Stimulated activated CD8-positive, alpha-beta memory T cell treated with anti-CD3 and anti-CD28 coated beads, Interleukin-4, amount 100 ng/mL, for 1 hour (primary cell): Measurements from ENCODE around the gene CREBBP.
"Not testable (repeated sequence)": the region's sequence is repeated elsewhere in the genome, so short reads cannot be mapped to it uniquely, and the experiment has no call there.

Source experiments
- DNase-seq, 2 donors: peaks; one replicate each; pipeline ENCODE4 v3.0.0-alpha.2; 2020; ENCODE audit warnings: low read depth in 2 of 2, low spot score in 1 of 2

CREBBP gene

DNA sequence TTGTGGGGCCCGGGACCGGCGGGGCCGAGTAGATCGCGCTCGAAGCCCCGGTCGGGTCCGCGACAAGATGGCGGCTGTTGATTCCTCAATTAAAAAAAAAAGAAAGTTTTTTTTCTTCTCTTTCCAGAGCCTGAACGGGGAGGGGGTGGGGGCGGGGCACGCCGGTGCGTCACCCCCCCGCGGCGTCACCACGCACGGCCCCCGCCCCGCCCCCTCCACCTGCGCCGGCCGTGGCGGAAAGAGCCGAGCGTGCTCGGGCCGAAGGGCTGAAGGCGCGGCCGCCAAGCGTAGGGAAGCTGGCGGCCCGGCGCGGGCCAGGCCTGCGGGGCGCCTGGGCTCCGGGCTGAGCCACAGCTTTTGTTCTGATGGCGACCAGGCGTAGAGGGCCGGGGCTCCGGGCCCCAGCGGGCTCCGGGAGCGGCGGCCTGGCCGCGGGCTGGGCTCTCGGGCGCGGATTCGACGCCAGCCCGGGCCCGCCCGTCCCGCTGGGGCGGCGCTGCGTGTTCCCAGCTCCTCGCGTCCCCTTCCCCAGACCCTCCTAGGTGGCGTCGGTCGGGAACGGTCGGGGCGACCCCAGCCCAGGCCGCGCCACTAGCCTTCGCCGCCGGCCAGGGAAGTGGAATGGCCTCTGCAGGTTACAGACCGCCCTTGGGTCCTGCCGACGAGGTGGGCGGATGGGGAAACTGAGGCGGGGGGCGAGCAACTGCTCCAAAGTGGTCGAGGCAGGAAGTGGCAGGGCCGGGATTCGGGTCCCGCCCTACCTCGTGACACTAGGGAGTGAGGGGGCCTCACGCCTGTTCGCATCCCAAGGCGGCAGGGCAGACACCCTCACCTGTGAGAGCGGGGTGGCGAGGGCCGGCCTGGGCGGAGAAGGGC lies at the start of gene CREBBP:
CREBBP (minus strand) TSS at position 91 of the 876 bp plus-strand sequence. CDS start 797 bp downstream, outside the sequence.
- peak; percentile 64 to 70 for DNase-seq

DNA sequence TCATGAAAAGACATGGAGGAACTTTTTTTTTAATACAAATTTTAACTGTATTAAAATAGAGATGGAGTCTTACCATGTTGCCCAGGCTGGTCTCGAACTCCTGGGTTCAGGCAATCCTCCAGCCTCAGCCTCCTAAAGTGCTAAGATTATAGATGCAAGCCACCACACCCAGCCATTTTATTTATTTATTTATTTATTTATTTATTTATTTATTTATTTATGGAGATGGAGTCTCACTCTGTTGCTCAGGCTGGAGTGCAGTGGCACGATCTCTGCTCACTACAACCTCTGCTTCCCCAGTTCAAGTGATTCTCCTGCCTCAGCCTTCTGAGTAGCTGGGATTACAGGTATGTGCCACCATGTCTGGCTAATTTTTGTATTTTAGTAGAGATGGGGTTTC lies 46.6 kb upstream of the CREBBP start:
- not testable (repeated sequence) for DNase-seq

DNA sequence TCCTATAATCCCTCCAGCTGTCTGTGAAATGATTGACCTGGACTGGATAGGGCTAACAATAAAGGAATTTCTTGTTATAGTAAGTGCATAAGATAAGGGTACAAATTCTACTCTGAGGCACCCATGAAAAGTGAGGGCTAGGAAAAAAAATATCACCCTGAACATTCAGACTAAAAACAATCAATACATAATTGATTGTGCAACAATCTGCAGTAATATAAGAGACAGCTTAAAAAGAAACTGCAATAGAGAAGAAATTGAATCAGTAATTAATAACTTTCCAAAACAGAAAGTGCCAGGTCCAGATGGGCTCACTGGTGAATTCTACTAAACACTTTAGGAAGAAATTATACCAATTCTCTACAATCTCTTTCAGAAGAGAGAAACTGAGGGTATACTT lies 44.2 kb upstream of the CREBBP start:
- no peak for DNase-seq

DNA sequence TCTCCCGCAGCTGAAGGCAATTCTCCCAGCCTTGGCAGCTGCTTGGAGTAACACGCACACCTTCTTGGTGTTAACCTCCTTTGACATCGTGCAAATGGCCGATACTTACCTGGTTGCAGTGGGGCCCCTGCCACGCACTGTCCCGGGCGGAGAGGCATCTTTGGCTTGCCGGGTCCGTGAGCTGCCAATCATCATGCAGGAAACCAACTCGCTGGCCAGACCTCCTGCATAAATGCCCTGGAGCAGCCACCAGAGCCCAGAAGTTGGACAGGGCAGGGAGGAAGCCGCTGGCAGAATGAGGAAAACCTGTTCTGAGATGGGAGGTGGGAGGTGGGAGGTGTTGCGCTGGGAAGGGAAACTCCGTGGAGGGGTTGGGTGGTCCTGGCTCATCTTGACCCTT lies 41.7 kb upstream of the CREBBP start:
- no peak for DNase-seq

DNA sequence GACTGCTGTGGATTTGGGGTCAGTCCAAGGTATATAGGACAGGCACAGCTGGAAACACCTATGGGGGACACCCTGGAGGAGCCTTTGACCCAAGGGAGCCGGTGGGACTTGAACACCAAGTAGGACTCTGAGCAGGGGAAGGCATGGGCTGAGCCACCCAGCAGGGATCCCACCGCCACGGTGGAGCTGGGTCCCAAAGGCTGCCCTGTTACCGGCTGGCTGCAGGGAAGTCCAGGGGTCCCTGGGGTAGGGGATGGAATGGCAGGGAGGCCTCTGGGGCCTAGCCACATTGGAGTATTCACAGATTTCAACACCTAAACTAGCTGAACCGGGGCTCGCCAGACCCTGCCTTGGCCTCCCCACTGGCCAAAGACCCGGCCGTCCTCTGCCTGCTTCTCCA lies 39.7 kb upstream of the CREBBP start:
- no peak for DNase-seq

DNA sequence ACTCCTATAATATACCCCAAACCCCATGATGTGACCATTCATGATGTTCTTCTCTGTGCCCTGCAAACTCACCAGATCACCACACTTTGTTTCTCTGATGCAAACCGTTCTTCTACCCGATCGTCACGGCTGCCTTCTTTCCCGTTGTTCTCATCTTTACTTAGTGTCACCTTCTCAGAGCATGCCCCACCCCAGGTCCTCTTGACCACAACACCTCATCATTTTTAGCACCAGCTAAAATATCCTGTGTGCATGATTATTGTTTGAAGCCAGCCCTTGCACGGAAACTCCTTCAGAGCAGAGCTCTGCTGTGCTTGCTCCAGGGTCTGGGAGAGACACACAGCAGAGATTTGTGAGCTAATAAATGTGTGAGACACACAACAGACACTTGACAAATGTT lies 38.9 kb upstream of the CREBBP start:
- DNase-seq = no peak

DNA sequence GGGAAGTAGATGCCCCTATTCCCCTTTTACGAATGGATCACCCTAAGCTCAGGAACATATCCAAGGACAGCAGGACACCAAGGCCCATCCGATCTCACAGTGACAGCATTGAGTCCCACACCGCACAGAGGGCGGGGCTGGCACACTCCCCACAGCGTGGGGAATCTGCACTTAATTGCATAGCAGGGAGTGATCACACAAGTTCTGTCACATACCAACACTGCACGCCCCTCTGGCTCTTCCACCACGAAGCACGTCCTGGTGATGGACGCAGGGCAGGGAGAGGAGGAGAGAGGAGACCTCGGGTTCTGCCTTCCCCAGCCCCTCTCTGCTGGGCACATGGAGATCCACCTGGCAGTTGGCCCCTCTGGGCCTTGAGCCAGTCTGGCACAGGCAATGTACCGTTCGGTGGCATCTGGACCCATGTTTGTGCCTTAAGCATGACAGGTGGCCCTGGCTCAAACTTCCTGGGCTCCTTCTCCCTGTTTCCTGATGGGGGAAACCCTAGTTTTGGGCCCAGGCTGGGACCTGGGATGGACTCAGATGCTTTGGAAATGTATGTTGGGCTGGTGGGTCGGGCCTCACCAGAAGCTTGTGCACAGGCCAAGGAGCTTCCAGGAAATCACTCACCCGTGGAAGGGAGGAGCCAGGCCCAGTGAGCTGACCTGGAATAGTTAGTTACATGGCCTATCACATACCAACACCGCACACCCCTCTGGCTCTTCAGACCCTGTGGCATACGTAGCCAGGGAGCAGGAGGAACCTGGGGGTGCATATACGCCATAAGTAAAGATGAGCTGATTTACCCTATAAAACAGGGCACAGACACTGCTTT lies 35.1 kb upstream of the CREBBP start:
- DNase-seq = no peak

DNA sequence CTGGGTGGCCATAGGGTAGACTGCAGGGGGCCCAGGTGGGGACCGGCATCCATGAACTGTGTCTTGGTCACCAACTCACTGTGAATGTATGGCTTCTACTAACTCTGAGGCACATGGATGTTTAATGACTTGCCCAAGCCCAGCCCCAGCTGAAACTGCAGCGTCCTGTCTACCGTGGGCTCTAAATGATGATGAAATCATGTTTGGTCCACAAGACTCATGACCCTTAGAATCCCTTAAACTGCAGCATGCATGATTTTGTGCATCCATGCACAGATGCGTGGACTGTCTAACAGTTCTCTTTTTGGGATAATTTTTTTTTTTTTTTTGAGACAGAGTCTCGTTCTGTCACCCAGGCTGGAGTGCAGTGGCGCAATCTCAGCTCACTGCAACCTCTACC lies 32.4 kb upstream of the CREBBP start:
- no peak for DNase-seq

DNA sequence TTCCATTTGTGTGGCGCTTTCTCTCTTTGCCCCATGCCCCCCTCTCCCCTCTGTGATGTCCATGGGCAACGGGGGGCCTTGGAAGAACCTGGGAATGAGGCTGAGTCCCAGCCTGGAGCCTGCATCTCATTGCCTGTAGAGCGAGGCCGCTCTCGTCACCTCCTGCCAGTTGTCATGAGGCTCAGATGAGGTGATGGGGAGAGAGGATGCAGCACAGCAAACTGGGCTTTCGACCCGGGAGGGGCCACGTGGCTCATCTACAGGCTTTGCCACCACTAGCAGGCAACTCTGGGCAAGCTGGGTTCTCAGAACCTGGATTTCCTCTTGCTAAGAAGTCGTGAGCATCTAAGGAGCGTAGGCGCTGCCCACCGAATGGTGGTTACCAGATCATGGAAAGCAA lies 31.9 kb upstream of the CREBBP start:
- DNase-seq = no peak

DNA sequence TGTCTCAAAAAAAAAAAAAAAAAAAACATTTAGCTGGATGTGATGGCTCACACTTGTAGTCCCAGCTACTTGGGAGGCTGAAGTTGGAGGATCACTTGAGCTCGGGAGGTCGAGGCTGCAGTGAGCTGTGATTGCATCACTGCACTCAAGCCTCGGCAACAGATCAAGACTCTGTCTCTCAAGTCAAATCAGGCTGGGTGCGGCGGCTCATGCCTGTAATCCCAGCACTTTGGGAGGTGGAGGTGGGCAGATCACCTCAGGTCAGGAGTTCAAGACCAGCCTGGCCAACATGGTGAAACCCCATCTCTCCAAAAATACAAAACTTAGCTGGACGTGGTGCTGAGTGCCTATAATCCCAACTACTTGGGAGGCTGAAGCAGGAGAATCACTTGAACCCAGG lies 31.2 kb upstream of the CREBBP start:
- DNase-seq = not testable (repeated sequence)

DNA sequence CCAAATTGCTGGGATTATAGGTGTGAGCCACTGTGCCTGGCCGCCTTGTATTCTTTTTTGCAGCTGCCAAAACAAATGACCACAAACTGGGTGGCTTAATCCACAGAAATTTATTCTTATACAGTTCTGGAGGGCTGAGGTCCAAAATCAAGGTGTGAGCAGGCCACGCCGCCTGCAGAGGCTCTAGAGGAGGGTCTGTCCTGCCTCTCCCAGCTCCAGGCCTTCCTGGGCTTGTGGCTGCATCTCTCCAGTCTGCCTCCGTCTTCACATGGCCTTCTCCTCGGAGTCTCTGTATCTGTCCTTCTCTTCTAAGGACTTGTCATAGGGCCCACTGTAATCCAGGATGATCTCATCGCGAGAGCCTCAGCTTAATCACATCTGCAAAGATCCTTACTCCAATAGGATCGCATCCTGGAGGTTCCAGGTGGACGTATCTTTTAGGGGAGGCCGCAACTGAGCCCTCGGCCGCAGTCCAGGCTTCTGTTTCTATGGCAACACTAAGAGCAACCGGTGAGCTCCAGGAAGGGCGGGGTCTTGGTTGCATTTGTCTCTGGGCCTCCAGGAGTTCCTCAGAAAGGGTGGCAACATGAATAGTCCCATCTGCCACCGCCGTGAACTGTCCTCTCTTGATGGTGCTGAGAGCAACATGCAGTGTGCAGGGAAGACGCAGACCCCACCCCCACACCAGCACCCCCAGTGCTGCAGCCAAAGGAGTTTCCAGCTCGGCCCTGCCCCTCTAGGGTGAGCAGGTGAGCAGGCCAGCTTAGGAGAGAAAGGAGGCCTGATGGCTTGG lies 29.5 kb upstream of the CREBBP start:
- DNase-seq = no peak

DNA sequence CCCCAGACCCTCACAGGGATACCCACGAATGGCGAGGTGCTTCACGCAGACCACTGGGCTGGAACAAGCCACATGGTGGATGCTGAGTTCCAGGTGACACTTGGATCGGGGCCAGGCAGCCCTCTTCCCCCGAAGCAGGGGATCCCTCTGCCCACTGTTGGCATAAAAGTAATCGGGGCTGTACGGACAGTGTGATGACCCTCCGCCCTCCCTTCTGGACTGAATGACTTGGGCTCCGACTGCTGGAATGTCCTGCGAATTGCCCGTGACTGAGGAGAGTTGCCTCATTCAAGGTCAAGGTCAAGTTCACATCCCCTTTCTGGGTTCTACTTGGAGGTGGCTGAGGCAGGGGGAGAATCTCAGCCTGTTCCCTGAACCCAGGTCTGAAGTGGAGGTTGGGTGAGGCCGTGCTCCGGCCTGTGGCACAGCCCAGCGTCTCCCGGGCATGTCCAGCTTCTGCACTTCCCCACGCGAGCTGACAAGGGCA lies 28.5 kb upstream of the CREBBP start:
- no peak for DNase-seq

DNA sequence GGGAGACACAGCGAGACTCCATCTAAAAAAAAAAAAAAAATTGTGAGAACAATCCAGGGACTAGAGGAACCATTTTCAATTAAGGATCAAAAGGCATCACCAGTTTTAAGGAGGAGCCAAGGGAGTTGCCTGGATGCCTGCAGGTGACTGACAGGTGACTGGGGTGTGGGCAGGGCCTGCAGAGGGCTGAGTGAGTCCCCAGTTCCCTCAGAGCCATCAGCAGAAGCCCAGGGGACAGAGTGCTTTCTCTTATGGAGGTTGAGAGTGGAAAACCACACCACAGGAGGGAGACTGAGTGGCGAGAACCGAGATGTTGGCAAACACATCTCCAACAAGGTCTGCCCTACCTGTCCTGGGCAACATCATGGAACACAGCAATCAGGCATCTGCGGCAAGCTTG lies 27.1 kb upstream of the CREBBP start:
- no peak for DNase-seq

DNA sequence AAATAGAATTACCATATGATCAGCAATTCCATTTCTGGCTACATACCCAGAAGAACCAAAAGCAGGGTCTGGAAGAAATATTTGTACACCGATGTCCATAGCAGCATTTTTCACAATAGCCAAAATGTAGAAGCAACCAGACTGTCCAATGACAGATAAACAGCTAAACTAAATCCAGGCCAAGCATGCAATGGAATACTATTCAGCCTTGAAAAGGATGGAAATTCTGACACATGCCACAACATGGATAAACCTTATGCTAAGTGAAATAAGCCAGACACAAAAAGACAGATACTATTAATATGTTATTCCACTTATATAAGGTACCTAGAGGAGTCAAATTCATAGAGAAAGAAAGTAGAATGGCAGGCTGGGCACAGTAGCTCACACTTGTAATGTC lies 25.9 kb upstream of the CREBBP start:
- no peak for DNase-seq

DNA sequence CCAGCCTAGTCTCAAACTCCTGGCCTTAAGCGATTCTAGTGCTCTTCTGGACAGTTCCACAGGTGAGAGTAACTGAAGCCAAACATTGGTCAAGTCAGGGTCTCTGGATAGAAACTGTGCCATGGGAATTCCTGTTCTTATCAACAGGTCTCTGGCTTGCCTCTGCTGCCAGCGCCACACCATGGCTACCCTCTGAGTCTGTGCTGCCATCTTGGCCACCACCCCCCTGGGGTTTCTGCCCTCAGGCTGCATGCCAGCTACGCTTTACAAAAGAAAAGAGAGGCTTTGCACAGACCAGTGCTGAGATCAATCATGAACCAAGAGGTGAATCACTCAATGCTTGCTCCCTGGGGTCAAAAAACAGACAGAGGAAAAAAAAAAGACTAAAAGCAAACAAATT lies 24.4 kb upstream of the CREBBP start:
- no peak for DNase-seq

DNA sequence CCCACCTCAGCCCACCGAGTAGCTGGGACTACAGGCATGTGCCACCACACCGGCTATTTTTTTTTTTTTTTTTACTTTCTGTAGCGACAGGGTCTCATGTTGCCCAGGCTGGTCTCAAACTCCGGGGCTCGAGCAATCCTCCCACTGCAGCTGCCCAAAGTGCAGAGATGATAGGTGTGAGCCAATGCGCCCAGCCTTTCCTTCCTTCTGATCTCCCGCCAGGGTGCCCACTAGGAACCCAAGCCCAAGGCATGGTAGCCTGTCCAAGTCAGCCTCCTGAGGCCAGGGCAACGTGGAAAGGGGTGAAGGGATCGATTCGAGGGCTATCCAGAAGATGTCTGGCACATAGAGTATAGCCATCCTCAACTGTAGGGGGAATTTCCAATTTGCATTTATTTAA lies 9.6 kb upstream of the CREBBP start:
- no peak for DNase-seq

DNA sequence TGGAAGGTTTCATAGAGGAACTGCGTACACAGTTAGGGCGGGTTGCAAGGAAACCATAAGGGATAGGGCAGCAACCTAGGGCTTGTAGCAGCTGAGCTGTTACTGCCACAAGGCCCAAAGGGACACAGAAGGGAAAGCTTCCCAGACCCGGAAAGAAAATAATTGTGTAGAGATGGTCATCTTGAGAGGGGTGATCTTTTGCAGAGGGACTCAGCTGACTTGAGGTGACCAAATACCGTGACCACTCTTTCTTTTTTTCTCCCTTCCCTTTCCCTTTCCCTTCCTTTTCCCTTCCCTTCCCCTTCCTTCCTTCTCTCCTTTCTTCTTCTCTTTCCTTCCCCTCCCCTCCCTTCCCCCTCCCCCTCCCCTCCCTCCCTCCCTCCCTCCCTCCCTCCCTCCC lies 8.5 kb upstream of the CREBBP start:
- DNase-seq = no peak

DNA sequence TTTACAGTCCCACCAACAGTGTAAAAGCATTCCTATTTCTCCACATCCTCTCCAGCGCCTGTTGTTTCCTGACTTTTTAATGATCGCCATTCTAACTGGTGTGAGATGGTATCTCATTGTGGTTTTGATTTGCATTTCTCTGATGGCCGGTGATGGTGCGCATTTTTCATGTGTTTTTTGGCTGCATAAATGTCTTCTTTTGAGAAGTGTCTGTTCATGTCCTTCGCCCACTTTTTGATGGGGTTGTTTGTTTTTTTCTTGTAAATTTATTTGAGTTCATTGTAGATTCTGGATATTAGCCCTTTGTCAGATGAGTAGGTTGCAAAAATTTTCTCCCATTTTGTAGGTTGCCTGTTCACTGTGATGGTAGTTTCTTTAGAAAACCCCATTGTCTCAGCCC lies 5.5 kb upstream of the CREBBP start:
- DNase-seq = not testable (repeated sequence)

DNA sequence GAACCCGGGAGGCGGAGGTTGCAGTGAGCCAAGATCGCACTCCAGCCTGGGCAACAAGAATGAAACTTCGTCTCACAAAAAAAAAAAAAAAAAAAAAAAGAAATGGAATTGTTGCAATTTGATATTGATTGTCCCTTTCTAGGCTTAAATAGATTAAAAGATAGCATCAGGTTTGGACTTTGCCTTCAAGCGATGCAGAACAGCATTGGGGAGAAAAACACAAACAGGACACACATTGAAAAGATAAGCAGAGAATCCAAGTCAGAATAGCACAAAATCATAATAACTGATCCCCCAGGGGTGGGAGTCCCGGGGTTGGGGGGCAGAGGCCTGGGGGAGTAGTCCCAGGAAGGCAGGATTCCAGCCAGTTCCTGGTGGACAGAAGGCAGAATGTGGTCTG lies 3.9 kb upstream of the CREBBP start:
- no peak for DNase-seq

DNA sequence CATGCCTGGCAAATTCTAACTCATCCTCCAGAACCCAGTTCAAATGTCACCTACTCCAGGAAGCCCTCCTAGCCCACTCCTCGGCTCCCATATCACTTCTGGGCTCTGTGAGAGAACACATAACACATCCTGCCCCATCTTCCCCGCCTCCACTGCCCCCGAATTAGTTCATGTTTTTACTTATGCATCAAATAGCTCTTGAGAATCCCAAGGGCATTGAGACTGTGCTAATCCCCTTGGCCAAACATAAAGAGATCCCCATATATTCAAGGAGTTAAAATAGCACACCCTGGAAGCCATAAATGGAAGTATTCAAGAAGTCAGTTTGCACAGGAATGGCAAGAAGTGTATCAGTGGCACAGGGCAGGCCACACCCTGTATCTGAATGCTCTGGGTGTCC lies 2.0 kb upstream of the CREBBP start:
- no peak for DNase-seq

DNA sequence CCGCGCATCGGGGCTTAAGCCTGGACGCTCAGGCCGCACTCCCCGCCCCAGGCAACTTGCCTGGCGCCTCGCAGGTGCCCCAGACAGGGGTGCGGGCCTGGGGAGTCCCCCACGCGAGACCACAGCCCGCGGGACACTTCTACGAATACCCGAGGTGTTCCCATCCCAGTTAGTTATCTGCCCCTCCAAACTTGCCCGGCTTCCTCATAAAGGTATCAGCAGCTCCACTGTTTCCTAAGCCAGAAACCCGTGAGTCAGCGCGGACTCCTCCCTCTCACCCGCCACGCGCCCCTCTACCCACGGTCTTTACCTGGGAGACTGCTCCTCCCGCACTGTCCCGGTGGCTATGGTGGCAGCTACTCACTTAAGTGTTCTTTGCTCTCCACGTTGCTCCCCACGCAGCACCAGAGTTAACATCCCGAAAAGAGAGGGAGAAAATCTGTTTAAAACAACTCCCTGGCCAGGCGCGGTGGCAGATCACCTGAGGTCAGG lies 1.0 kb upstream of the CREBBP start:
- DNase-seq = no peak
